Activated CD4-positive, alpha-beta T cell treated with anti-CD3 and anti-CD28 coated beads, Interleukin-2, amount 50 U/mL, for 4 hours (primary cell): ENCODE results near the gene SLC10A3.

Source experiments
- DNase-seq, 2 experiments: peaks; one replicate each; pipeline ENCODE4 v3.0.0-alpha.2; 2020

Gene SLC10A3

DNA sequence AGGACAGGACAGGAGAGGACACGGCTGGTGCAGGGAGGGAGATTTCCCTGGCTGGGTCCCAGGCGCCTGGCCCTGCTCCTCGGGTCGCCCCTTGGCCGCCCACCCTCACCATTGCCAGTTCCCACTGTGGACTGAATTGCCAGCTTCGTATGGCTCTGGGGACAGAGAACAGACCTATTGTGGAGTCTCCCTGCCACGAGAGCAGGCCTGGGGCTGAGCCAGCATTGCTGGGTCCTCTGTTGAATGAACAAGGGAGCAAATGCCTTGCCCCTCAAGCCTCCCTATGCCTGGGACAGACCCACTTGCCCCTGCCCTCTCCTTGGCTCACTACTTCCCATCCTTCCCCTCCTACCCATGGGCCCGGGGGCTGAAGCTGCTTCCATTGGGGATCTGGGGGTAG, 28.0 kb downstream of the SLC10A3 start:
- no peak for DNase-seq

DNA sequence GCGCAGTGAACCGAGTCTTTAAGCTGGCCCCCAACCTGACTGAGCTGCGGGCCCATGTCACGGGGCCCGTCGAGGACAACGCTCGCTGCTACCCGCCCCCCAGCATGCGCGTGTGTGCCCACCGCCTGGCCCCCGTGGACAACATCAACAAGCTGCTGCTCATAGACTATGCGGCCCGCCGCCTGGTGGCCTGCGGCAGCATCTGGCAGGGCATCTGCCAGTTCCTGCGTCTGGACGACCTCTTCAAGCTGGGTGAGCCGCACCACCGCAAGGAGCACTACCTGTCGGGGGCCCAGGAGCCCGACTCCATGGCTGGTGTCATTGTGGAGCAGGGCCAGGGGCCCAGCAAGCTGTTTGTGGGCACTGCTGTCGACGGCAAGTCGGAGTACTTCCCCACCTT, 30.1 kb downstream of the SLC10A3 start:
- no peak for DNase-seq

- DNase-seq = no peak
Measured at GRCh38 chrX:154459832-154460231, 30.6 kb downstream of the SLC10A3 start.

DNA sequence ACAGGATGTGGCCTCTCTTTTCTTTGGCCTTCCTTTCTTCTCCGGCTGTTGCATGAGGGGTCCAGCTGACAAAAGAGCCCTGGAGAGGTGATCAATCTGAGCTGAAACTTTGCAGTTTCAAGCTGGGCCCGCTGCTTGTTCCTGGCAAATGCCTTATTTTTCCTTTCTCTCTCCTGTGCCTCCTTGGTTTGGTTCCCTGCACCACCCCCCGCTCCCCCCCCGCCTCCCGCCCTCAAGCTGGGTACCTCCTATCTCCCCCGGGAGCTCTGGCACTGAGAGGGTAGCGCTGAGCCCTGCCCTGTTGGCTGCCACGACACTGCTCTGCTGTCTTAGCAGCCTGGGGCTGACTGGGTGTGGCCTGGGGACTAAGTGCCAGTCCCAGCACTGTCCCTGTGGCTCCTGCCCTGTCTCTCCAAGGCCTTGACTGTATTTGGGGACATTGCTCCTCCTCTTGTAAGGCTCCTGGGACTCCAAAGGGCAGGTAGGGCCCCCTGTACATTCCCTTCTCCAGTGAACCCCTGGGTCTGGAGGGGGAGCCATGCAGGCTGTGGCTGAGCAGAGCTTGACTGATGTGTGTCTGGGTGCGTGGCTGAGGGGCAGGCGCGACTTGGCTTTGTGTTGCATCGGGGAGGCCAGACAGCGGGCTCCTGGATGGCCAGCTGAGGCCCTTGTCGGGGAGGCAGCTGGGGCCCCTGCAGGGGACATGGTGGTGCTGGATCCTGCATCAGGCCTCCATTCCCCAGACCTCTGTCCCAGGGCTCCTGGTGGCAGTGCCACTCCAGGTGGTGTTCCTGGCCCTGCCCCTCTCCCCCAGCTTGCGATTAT, 31.3 kb downstream of the SLC10A3 start:
- DNase-seq = no peak

DNA sequence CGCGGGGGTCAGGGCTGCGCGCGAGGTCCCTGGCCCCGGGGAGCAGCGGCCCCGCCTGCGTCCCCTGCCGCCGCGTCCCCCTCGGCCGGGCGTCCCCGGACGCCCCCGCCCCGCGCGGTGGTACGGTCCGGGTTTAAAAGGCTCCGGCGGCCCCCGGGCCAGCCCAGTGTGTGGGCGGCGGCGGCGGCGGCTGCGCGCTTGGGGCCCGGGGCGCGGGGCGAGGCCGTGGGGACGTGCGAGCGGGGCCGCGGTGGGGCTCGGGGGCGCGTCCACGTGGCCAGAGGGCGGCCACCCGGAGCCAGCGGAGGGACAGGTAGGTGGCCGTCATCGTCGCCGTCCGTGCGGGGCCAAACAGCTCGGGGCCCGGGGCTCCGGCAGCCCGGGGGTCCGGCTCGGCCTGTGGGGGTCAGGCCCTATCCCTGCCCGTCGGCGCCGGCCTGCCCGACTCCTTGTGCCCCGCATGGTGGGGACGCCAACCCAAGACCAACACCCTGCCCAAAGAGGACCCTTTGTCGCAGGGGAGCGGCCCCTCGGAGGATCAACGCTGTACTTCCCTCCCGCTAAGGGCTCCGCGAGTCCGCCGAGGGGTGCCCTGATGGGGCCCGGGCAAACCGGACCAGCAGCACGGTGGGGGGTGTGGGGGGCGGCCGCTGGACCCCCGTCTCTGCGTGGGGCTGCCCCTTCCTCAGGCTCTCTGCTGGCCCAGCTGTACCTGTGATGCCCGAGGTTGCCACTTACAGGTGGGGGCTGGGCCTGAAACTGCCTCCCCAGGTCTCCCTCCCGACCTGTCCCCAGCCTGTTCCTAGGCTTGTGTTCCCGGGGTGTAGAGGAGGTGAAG, 32.1 kb downstream of the SLC10A3 start, which contains the start of gene PLXNA3:
PLXNA3 (plus strand) TSS at position 166 of the 838 bp plus-strand sequence. CDS start 1,903 bp downstream, outside the sequence.
- peak; percentile 55 for DNase-seq

GRCh38 chrX:154457491-154458115, 32.8 kb downstream of the SLC10A3 start:
- peak; percentile 18 to 39 for DNase-seq

- DNase-seq = no peak
Measured at GRCh38 chrX:154452823-154453222, 37.6 kb downstream of the SLC10A3 start.

DNA sequence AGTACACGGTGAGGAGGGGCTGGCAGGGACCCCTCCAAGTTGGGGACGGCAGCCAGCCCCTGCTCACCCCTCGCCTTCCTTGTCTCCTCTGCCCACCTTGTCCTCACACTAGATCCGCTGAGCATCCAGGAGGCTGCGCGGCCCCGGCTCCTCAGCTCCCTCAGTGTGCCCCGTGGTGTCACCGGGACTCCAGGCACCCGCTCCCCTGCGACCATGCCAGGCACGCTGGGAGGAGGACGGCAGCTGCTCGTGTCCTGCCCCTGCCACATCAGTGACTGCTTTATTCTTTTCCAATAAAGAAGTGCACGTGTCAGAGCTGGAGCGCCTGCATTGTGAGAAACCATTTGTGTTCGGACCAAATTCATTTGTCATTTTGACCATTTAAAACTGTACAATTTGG, 40.1 kb downstream of the SLC10A3 start:
- no peak for DNase-seq

GRCh38 chrX:154449618-154450017, 40.8 kb downstream of the SLC10A3 start:
- no peak for DNase-seq

- no peak for DNase-seq
Measured at GRCh38 chrX:154448484-154448883, 41.9 kb downstream of the SLC10A3 start.

DNA sequence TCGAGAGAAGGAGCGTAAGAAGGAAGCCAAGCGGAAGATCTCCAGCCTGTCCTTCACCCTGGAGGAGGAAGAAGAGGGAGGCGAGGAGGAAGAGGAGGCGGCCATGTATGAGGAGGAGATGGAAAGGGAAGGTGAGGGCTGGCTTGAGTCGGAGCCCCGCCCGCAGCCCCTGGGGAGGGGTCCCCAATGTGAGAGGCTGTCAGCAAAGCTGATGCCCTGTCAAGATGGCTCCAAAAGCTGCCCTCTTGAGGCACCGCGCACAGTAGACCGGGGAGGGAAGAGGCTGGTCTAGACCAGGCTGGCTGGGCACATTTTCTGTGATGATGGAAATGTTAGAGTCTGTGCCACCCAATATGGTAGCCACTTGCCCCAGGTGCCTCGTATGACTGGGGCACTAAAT, 44.0 kb downstream of the SLC10A3 start:
- DNase-seq = no peak

DNA sequence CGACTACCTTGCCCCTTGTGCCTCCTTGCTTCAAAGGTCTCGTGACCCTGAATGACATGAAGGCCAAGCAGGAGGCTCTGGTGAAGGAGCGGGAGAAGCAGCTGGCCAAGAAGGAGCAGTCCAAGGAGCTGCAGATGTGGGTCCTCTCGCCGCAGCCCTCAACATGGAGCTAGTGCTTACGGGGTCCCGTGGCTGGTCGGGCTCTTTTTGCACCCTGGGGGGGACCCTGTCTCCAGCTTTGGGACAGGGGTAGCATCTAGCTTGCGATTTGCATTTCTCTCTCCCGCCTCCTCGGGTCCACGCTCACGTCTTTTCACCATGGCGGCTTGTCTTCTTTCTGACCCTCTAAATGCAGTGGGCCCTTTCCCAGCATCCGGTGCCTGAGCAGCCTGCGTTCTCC, 44.7 kb downstream of the SLC10A3 start:
- no peak for DNase-seq

DNA sequence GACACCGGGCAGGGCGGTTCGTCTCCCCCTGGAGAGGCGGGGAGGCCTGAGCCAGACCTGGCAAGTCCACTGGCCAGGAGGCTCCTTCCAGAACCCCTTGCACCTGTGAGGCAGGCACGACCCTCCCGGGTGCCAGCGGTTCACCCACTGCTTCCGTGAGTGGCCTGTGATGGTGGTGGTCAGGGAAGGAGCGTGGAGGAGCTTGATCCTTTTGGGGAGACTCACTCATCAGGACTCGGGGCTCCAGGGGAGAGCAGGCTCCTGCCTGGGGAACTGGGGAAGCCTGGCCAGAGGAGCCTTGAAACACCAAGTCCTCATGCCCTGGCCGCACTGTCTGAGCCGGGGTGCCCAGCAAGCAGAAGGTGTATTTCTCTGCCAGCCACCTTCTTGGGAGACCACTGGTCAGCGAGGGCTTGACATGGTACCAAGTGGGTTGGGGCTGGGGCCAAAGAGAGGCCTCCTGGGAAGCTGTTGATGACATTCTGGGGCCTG, 45.6 kb downstream of the SLC10A3 start:
- DNase-seq = no peak

GRCh38 chrX:154443992-154444754, 46.3 kb downstream of the SLC10A3 start, which contains the start of gene FAM50A:
Gene FAM50A, plus strand, starts transcription at chrX:154444141. Its CDS starts 95 bp downstream, at chrX:154444236.
- DNase-seq = peak; percentile 36 to 46

DNA sequence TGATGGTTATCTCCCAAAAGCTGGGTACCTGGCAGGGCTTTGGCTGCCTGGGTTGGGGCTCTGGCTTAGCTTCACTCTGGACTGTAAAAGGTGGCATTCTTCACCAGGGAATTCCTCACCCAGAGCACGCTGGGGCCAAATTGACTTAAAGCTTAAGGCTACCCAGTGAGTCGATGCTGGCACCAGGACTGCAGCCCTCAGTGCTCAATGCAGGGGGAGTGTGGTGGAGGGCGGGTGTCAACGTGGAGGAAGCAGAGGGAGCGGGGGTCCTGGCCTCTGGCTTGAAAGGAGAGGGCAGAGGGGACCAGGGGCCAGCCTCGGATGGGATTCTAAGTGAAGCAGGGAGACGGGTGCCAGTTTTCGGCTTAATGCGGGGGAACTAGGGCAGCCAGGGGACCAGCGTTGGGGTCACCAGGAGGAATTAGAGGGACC, 46.9 kb downstream of the SLC10A3 start:
- DNase-seq = no peak

DNA sequence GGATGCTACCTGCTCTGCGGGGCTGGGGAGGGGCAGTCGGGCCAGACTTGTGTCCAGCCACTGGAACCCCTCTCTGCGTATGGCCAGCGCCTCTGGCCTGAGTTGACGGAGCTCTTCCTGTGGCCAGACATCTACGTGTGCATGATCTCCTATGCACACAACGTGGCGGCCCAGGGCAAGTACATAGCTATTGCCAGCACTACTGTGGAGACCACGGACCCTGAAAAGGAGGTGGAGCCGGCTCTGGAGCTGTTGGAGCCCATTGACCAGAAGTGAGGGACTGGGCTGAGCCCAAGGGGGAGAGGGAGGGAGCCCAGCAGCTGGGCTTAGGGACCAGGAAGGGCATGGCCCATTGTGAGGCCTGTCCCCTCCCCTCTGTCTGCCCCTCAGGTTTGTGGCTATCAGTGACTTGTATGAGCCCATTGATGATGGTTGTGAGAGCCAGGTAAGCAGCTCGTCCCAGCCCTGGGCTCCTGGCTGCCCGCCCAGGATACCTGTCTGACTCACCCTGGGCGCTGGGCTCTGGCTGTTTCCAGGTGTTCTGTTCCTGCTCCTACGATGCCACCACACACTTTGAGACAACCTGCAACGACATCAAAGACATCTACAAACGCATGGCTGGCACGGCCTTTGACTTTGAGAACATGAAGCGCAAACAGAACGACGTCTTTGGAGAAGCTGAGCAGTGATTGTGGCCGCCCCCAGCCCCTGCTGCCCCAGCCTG, 48.3 kb downstream of the SLC10A3 start:
- DNase-seq = no peak

DNA sequence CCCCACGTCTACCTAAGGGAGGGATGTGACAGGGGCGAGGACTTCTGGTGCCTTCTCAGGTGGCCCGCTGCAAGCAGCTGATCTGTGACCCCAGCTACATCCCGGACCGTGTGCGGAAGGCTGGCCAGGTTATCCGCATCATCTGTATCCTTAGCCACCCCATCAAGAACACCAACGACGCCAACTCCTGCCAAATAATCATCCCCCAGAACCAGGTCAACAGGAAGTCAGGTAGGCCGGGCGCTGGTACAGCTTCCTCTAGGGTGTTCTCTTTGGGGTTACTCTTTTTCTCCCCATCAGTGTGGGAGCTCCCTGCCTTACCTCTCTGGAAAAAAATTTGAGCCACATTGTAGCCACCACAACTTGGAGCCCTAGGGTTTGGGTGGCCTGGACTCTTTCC, 48.9 kb downstream of the SLC10A3 start:
- no peak for DNase-seq

GRCh38 chrX:154440623-154441357, 49.6 kb downstream of the SLC10A3 start:
- DNase-seq = no peak

DNA sequence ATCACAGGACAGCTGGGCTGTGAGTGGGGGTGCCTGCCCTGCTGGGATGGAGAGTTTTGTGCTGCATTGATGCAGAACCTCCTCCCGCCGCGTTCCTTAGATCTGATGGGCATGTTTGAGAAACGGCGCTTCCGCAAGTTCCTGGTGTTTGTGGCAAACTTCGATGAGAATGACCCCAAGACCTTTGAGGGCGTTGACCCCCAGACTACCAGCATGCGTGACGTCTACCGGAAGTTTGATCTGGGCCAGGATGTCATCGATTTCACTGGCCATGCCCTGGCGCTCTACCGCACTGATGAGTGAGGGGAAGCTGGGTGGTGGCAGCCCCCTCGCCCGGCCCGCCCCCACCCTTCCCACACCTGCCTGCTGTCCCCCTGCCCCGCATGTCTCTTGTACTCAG, 50.6 kb downstream of the SLC10A3 start:
- no peak for DNase-seq

DNA sequence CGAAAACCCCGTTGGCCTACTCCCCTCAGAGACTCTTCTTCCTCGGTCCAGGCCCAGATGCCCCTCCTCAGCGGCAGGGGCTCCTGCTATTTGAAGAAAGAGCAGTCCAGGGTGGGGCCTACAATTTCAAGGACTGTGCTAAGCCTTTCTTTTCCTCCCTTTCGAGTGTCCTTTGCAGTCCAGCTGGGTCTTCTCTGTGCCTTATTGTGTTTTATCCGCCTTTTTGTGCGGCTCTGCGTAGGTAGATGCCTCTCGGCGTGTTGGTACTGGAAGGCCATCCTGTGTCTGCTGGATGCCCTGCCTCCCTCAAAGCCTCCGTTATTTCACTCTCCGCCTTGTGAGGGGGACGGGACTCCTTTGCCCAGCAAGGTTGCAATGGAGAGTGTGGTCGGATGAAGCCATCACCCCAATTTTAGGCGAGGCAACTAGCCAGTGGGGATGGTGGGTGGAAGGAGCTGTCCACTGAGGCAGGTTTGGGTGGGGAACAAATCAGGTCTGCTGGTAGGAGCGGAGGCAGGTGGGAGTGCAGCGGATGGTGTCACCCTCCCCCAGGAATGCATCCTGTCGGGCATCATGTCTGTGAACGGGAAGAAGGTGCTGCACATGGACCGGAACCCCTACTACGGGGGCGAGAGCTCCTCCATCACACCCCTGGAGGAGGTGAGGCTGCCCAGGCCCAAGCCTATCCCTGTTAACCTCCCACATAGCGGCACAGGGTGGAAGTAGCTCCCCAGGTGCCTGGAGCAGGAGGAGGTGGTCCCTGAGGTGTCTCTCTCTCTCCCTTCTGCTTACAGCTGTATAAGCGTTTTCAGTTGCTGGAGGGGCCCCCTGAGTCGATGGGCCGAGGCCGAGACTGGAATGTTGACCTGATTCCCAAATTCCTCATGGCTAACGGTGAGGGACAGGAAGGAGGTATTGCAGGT, 52.2 kb downstream of the SLC10A3 start:
- DNase-seq = no peak
